ENCODE data around the gene CDC25A.
"Not testable (repeated sequence)": the region's sequence is repeated elsewhere in the genome, so short reads cannot be mapped to it uniquely, and the experiment has no call there.

CDC25A gene

DNA sequence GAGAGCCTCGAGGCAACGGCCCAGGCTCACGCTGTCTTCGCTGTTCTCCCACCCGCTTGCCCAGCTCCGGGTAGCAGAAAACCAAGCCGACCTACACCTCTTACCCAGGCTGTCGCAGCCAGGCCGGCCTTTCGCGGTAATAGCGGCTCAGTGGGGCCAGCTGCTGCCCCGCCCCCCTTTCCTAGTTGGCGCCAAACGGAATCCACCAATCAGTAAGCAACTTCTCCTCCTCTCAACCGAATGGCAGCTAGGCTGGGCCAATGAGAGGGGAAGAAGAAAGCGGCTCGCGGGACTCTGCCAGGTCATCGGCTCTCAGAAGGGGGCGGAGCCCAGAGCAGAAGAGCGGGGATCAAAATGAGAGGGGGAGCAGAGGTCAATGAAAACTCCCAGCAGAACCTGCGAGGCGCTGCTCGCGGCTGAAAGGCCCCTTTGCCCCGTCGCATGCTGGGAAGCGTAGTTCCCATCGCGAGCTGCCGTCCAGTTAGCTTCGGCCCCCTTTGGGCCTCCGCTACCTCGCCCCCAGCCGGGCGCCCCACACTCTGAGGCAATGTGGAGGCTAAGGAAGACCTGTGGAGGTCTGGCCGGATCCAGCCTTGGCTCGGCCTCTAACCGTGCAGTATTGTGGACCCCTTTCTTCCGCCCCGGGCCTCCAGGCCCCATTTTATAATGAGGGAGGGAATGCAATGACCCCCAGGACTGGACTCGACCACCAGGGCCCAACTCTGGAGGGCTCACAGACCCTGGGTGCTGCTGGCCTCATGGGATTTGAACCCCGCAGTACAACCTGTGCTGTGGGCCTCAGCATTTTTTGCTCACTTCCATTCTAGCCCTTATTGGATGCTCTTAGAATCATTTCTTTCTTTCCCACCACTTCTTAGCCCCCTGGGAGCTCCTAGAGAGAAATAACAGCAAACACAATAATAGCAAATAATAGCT, at the start of gene CDC25A:
CDC25A (minus strand) TSS at position 152 of the 936 bp plus-strand sequence. CDS start 470 bp downstream, outside the sequence.
- peak; percentile 83 to 94 for DNase-seq (ENCODE audit: low read depth in 2 of 2)

DNA sequence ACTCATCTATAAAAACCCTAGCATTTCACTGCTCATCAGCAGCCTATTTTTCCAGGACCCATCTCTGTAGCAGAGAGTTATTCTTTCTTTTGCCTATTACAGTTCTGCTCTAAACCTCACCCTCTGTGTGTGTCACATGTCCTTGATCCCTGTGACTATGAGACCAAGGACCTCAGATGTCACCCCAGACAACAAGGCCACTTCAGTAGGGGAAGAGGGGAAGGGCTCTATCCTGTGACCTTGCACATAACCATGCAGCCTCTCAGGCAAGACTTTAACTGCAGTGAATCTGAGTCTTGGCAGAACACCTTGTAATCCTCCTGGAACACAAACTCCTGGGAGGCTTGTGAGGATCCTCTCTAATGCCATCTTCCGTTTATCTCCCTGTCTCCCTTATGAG, 48.3 kb upstream of the CDC25A start:
- DNase-seq (ENCODE audit: low read depth in 2 of 2) = no peak

DNA sequence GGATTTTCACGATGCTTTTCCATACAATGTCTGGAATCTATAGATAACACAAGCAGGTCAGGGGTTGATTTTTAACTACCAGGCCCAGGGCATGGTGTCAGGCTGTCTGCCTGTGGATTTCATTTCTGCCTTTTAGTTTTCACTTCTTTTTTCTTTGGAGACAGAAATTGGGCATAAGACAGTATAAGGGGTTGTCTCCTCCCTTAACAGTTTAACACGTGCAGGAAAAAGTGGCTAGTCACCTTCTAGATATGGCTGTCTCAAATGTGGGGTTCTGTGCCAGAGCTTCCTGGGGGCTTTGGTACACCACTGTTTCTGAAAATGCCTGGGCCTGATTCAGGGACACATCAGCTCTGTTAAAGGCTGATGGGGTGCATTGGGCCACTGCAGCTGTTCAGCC, 45.3 kb upstream of the CDC25A start:
- DNase-seq (ENCODE audit: low read depth in 2 of 2) = no peak

DNA sequence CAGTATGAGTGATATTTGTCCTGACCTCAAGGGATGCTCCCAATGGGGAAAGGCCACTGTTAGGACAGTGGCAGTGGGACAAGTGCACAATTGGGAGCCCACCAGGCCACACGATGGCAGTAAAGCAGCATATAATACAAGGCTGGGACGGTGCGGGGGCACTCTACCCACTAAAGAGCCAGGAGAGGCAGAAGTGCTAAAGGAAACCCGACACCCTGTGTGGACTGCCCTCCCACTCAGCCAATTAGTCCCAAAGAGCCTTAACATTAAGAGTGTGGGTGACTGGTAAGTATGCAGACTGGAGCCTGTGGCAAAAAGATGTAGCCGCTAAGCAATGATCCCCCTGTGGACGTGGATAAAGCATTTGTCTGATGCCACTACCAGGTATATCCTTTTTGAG, 44.5 kb upstream of the CDC25A start:
- peak; percentile 40 to 51 for DNase-seq (ENCODE audit: low read depth in 2 of 2)

DNA sequence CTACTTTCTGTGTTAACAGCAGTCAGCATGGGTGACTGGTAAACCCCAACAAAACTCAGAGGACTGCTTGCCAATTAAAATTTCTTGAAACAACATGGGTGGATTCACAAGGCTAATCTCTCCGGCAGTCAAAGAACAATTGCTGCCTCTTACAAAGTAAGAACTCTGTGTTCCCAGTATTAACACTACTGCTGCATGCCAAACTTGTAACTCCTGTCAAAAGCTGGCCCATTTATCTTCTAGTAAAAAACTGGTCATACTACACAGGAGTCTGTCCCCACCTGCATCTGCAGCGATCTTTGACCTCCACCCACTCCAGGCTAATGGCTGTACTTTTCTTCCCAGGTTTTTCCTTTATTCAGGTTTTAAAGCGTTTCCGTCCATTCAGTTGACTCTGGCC, 44.0 kb upstream of the CDC25A start:
- DNase-seq (ENCODE audit: low read depth in 2 of 2) = no peak

DNA sequence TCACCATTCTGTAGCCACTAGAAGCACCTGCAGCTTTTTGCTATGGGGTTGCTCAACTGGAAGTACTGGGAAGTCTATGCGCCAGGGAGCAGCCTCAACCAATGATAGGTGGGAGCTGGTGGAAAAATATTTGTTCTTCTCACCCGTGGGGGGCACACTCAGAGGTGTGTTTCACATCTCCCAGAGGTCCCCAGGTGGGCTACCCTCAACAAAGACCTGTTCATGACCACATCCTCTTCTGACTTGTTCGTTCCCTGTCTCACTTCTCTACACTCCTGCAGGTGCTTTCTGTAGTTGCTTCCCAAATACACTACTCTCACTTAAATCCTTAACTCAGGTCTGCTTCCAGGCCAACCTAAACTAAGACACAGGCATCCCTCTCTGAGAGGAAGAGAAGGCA, 38.7 kb upstream of the CDC25A start:
- DNase-seq (ENCODE audit: low read depth in 2 of 2) = no peak

DNA sequence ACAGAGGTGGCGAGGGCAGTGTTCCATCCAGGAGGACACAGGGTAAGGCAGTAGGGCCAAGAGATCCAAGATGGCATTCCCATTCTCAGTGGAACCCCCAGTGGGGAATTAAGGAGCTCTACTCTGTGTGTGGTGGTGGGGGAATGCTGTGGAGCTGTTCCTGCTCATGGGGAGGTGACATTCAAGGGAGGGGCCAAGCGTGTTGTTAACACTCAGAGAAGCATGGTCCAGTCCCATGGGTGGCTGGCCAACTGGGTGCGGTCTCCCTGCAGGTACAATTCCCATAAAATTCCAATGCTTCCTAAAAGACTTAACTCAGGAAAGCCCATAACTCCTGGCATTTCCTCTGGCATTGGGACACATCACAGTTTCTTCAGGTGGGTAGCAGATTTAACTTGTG, 37.4 kb upstream of the CDC25A start:
- DNase-seq (ENCODE audit: low read depth in 2 of 2) = no peak

DNA sequence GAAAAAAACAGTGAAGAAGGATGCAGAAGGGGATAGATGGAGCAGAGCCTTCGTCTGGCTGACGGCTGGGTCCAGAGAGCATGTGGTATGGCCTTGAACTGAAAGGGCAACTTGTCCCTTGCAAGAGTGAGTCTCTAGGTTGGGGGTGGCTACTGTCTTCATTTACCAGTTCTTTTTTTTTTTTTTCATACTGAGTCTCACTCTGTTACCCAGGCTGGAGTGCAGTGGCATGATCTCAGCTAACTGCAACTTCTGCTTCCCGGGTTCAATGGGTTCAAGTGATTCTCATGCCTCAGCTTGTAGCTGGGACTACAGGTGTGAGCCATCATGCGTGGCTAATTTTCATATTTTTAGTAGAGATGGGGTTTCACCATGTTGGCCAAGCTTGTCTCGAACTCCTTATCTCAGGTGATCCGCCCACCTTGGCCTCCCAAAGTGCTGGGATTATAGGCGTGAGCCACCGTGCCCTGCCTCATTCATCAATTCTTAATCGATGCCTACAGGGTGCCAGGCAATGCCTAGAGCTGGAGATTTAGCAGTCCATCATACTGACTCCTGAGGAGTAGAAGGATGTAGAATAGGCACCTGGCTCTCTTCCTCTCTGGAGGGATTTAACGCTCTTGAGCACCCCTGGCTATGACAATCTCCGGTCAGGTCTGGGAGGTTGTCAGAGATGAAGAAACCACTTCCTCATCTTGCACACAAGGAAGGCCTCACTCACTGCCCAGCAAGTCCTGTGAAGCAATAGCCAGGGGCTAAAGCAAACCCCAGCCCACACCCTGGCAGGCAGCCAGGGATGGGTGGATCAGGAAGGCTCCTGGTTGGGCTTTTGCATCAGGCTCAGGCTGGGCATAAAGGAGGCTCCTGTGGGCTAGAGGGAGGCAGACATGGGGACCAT, 34.6 kb upstream of the CDC25A start, which contains the start of gene CAMP:
CAMP (plus strand) TSS at position 880 of the 898 bp plus-strand sequence; CDS start at position 897, 17 bp downstream.
- no peak for DNase-seq (ENCODE audit: low read depth in 2 of 2)

DNA sequence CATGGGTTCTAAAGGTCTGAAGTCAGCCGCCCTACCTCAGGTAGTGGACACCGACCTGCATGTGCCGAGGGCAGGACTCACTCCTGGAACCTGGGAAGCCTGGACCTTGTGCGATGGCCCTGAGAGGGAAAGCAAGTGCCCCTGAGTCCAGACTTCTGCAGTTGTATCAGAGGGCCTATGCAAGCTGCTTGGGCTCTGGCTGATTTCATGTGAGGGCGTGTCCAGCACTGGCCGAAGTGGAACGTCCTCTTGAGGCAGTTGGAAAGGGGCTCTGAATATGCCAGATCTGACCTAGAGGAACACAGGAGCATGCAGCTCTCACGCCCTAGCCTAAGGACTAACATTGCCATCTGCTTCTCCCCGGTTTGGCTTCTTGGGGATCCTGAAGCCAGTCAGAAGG, 32.5 kb upstream of the CDC25A start:
- DNase-seq (ENCODE audit: low read depth in 2 of 2) = no peak

DNA sequence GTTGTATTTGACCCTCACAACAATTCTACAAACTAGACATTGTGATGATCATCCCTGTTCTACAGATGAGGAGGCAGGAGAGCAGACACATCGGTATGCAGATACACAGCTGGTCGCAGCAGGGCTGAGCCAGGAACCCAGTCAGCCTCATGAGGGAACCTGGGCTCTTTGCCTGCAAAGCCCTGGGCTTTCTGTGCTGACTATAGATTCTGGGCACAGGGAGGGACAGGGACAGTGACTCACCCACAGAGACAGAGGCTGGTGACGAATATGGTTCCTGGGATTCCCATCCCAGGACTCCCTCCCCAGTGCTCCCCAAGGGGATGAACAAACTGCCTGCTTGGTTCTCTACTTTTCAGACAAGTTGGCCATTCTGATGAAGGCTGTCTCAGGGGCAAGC, 31.3 kb upstream of the CDC25A start:
- no peak for DNase-seq (ENCODE audit: low read depth in 2 of 2)

DNA sequence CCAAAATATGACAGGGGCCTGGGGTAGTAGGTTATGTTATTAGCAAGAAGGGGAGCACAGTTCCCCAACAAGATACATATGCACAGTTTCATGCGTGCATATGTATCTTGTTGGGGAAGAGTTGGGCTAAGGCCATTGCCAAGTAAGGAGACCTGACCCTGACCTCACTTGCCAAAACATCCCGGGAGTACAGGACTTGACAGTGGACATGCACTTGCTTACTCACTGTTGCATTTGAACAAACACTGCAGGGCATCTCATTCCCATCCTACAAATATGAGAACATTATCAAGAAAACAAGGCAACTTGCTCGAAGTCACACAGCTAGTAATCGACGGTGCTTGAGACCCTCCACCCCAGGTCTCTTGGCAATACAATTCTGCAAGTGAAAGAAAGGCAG, 30.3 kb upstream of the CDC25A start:
- no peak for DNase-seq (ENCODE audit: low read depth in 2 of 2)

DNA sequence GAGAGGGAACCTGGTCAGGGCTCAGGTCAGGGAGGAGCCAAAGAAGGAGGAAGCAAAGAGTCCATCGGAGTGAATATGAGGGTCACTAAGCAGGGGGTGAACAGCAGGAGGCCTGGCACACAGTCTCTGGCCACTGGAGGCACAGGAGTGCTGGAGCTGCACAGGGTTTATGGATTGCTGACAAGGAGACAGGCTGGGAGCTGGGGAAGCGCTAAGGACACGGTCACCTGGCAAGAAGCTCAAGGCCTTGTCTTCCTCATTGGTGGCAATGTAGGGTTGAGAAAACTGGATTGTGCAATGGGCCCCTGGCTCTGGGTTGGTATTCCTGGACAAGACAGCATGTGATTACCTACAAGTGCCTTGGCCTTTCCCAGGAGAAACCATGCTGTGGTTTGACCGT, 29.2 kb upstream of the CDC25A start:
- DNase-seq (ENCODE audit: low read depth in 2 of 2) = no peak

DNA sequence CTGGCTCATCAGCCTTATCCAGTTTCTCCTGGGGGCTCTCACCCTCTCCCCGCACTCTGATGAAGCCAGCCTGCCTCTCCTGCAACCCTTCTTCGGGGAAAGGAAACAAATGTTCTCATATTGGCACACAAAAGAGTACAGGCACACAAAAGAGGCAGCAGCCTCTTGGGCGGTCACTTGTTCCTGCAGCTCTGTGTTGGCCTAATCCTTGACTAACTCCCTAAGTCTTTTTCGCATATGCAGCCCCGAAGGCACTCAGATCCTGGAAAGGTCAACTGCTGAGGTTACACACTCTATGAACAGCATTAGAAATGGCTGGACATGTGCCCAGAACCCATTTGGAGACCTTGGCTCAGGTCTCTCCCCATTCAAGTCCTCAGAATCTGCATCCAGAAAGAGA, 27.7 kb upstream of the CDC25A start:
- DNase-seq (ENCODE audit: low read depth in 2 of 2) = no peak

DNA sequence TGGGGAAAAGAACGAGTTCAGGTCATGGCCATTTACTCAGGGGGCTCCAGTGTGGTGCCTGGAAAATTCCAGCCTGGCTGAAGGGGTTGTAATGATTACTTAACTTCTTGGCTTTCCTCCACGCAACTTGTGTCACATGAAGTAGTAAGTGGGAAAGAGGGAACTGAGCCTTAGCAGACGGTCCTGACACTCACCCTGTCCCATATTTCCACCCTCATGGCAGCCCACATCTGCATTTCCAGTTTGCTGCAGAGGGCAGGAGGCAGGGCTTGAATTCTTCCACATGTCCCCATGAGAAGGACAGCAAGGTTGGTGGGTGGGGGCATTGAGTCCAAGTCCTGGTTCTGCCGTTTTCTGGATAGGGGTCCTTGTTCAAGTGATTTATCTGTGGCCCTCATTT, 27.2 kb upstream of the CDC25A start:
- DNase-seq (ENCODE audit: low read depth in 2 of 2) = no peak

DNA sequence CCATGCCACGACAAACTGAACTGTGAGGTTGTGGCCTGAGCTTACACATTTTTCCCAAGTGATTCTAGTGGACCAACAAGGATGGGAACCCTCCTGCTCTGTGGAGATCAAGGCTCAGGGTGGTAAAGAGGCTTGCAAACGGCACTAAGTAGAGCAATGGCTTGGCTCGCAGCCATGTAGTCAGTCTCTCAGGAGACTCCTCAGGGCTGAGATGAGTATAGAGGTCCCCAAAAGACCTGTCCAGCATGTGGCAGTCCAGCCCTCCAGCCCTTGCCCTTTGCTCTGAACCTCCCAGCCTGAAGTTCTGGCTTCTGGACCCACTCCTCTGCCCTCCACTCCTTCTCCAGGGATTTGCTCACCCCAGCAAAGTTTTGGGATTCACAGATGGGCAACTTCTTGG, 26.8 kb upstream of the CDC25A start:
- DNase-seq (ENCODE audit: low read depth in 2 of 2) = no peak

DNA sequence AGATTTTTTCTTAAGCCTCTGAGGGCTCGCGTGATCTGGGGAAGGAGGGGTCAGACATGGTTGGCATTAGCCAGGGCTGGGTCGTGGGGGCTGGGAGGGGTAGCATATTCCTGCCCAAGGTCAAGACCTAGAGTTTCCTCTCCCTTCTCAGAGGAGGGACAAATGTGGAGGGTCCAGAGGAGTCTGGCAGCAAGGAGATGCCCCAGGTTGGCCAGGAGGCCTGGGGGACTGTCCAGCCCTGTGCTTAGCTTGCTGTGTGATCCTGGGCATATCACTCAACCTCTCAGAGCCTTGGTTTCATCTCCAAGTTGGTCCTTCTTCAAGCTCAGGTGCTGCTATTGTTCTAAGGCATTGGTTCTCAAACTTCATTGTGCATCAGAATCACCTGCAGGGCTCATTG, 26.0 kb upstream of the CDC25A start:
- DNase-seq (ENCODE audit: low read depth in 2 of 2) = no peak

DNA sequence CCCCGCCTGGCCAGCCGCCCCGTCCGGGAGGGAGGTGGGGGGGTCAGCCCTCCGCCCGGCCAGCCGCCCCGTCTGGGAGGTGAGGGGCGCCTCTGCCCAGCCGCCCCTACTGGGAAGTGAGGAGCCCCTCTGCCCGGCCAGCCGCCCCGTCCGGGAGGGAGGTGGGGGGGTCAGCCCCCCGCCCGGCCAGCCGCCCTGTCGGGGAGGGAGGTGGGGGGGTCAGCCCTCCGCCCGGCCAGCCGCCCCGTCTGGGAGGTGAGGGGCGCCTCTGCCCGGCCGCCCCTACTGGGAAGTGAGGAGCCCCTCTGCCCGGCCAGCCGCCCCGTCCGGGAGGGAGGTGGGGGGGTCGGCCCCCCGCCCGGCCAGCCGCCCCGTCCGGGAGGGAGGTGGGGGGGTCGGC, 23.6 kb upstream of the CDC25A start:
- DNase-seq (ENCODE audit: low read depth in 2 of 2) = not testable (repeated sequence)

DNA sequence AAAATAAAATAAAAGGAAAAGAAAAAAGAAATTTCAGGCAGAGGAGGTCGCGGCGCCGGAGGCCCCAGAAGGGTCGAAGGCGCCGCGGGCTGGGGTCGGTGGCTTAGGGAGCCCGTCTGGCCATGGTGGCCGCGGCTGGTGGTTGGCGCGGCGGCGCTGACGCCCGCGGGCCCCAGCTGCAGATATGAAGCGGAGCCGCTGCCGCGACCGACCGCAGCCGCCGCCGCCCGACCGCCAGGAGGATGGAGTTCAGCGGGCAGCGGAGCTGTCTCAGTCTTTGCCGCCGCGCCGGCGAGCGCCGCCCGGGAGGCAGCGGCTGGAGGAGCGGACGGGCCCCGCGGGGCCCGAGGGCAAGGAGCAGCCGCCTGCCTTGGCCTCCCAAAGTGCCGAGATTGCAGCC, 22.3 kb upstream of the CDC25A start:
- DNase-seq (ENCODE audit: low read depth in 2 of 2) = not testable (repeated sequence)

DNA sequence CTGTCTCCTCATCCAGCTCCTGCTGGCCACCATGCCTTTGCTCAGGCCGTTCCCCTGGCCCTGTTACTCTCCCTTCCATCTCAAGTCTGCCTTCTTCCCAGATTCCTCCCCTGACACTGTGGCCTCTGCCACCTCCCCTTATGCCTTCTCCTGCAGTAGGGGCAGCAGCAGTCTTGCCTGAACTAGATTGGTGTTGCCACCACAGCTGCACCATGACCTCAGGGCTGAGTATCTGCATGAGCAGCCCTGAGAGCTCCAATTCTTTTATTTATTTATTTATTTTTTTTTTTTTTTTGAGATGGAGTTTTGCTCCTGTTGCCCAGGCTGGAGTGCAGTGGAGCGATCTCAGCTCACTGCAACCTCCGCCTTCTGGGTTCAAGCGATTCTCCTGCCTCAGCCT, 21.2 kb upstream of the CDC25A start:
- no peak for DNase-seq (ENCODE audit: low read depth in 2 of 2)

DNA sequence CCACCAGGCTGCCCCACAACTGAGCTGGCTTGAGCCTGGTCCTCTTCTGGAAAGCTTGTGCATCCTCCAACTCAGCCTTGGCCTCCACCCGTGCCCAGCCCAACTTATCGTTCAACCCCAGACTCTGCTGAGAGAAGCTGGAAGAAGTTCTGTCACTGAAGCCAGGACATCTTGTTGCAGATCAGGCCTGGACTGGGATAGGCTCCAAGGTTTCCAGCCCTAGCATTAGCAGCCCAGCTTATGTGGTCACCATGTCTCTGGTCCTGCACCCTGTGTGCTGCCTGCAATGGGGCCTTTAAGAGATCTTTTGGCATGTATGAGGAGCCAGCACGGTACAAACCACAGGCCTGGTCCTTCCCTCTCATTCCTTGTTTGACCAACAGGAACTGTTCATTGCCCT, 19.9 kb upstream of the CDC25A start:
- DNase-seq (ENCODE audit: low read depth in 2 of 2) = no peak

DNA sequence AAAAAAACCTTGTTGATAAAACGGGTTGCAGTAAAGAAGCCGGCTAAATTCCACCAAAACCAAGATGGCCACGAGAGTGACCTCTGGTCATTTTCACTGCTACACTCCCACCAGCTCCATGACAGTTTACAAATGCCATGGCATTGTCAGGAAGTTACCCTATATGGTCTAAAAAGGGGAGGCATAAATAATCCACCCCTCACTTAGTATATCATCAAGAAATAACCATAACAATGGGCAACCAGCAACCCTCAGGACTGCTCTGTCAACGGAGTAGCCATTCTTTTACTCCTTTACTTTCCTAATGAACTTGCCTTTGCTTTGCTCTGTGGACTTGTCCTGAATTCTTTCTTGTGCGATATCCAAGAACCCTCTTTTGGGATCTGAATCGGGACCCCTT, 14.4 kb upstream of the CDC25A start:
- no peak for DNase-seq (ENCODE audit: low read depth in 2 of 2)

DNA sequence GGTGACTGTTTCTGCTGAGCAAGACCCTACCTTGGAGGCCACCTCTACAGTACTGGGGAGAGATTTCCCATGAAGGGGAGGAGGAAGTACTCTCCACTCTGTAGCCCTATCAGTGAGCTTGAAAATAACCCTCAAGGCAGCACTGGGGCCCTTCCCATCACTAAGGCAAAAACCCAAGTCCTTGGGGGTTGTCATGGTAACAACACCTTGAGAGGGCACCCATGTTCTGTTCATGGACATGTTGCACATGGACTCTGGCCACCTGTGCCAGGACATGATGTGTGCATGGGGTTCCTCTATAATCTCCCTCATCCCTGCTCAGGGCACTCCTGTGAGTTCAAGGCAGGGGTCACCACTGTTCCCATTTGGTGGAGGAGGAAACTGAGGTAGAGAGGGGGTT, 10.9 kb upstream of the CDC25A start:
- no peak for DNase-seq (ENCODE audit: low read depth in 2 of 2)

DNA sequence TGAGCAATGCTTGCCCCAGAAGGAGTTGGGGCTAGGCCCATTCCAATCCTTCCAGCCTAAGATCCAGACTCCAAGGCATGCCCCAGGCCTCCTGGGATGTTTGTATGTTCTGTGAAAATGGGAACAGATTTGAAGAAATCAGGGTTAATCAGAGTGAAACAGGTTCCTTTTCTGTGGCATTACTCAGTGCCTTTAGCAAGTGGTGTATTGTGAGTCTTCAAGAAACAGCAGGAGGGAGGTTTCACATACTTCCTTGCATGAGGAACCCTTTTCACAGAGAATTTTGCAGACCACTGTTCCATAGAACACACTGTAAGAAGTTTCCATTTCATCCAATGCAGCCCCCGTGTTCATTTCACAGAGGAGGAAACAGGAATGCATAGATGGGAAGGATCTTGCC, 8.4 kb upstream of the CDC25A start:
- no peak for DNase-seq (ENCODE audit: low read depth in 2 of 2)

Measured in stimulated activated CD4-positive, alpha-beta T cell treated with anti-CD3 and anti-CD28 coated beads, Interleukin-12 subunit alpha, Interleukin-12 subunit beta, amount 100 ng/mL, for 24 hours (primary cell).